Right atrium auricular region (tissue), 2 donors: ENCODE results near the gene NEAT1. TPM values are rescaled to one million over a fixed set of nuclear protein-coding genes. Genes with fewer than 3 reads are reported as not detected.

Source experiments
- DNase-seq: peaks from one replicate; pipeline ENCODE4 v3.0.0-alpha.2; 2019; ENCODE audit warnings: low spot score
- H3K27ac ChIP-seq, 2 donors: fragments of 200-600 bp; sonication (generic); 1 replicate in 1 of 2; 2 replicates in 1 of 2; pipeline ENCODE4 v1.5.1; 2016 to 2019
- H3K27me3 ChIP-seq, 2 donors: fragments of 200-600 bp; sonication (generic); one replicate each; pipeline versions ENCODE4 v1.5.1 to v1.6.0; 2017 to 2019
- H3K36me3 ChIP-seq: fragments of 200-600 bp; sonication (generic); one replicate; pipeline ENCODE4 v1.5.1; 2016
- H3K4me1 ChIP-seq, 2 donors: fragments of 200-600 bp; sonication (generic); one replicate each; pipeline versions ENCODE4 v1.5.1 to v1.6.0; 2017 to 2019
- H3K4me3 ChIP-seq, 2 donors: fragments of 200-600 bp; sonication (generic); 1 replicate in 1 of 2; 2 replicates in 1 of 2; pipeline ENCODE4 v1.5.1; 2017 to 2019; ENCODE audit warnings: mild to moderate bottlenecking in 1 of 2, moderate library complexity in 1 of 2
- H3K9me3 ChIP-seq, 2 donors: fragments of 200-600 bp; sonication (generic); one replicate each; pipeline ENCODE4 v1.5.1; 2019
- total RNA-seq, 2 donors: library from RNA; depleted of rRNA; stranded (reverse); fragments of >200 nt; gene quantifications; one replicate each; pipeline ENCODE4 v1.1.0, GENCODE V29; 2016
- TF ChIP-seq, protein P1 (sequence below), 2 donors: fragments of 200-600 bp; sonication (generic); IDR thresholded peaks; one replicate each; pipeline ENCODE4 v1.5.1; 2019; ENCODE audit warnings: antibody characterized with exemption in 2 of 2

Gene NEAT1
- total RNA-seq, 2 donors from 2014 or later, result 43.7 to 52.5 TPM

DNA sequence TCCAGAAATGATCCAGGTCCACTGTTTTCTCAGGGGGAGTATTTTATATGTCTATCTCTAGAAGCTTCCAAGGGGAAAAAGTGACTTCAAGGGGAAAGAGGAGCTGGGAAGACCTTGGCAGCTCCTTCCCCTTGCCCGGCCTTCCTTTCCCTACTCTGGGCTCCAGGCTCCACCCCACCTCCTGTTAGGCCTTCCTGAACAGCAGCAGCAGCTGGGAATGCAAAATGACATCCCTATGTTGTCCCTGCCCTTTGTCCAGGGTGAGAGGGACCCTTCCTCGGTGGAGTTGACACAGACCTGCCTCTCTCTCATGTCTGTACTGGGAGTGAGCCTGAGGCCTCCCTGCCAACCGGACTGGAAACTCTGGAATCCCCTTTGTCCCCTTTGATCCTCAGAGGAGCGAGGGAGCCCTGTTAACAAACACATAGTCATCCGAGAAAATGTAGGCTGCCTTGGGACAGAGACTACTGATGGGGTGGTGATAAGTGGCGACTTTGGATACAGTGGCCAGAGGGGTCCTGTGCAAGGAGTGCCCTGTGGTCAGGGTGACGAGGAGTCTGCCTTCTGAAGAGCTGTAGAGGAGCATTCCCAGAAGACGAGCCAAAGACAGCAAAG is 67.2 kb downstream of the NEAT1 start:
- peak overlapping the region; percentile 95 to 100 for H3K27ac ChIP-seq
- no peaks in the 10 kb centered on the region for H3K36me3 ChIP-seq
- H3K4me3 ChIP-seq, result peak overlapping the region in 1 of 2 donors; percentile 7
- no peaks in the 10 kb centered on the region for H3K27me3 ChIP-seq
- no peaks in the 10 kb centered on the region for H3K9me3 ChIP-seq
- DNase-seq, result no peak
- TF ChIP-seq, protein P1, sequence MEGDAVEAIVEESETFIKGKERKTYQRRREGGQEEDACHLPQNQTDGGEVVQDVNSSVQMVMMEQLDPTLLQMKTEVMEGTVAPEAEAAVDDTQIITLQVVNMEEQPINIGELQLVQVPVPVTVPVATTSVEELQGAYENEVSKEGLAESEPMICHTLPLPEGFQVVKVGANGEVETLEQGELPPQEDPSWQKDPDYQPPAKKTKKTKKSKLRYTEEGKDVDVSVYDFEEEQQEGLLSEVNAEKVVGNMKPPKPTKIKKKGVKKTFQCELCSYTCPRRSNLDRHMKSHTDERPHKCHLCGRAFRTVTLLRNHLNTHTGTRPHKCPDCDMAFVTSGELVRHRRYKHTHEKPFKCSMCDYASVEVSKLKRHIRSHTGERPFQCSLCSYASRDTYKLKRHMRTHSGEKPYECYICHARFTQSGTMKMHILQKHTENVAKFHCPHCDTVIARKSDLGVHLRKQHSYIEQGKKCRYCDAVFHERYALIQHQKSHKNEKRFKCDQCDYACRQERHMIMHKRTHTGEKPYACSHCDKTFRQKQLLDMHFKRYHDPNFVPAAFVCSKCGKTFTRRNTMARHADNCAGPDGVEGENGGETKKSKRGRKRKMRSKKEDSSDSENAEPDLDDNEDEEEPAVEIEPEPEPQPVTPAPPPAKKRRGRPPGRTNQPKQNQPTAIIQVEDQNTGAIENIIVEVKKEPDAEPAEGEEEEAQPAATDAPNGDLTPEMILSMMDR (IDR thresholded peaks at IDR 0.05), result no peak
- peaks cover 0 to 97% of the 10 kb centered on the region in 2 donors for H3K4me1 ChIP-seq

DNA sequence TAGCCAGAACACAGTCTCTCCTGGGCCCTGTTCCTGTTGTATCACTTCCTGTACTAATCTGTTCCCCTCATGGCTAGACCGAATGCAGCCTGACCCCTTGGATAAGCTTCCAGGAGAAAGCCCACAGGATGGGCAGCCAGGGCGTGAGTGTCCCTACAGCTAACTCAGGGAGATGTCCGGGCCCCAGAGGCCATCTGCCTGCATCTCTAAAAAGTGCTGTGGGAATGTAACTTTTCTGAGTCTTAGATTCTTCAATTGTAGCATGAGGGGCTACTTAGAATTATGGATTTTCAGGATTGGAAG is 68.5 kb downstream of the NEAT1 start:
- no peak for DNase-seq

GRCh38 chr11:65491614-65492386 is 69.2 kb downstream of the NEAT1 start:
- Histone ChIP-seq H3K4me3 (no peak overlapping the region), H3K27me3 (no peaks in the 10 kb centered on the region), H3K36me3 (no peaks in the 10 kb centered on the region), H3K4me1 (peaks cover 0 to 98% of the 10 kb centered on the region in 2 donors), H3K9me3 (no peaks in the 10 kb centered on the region), H3K27ac (peak overlapping the region; percentile 95 to 100)
- peak; percentile 97 for DNase-seq
- TF ChIP-seq, protein P1 (IDR thresholded peaks at IDR 0.05), result no peak

More for the DNA sequence above, 68.5 kb downstream of the NEAT1 start:
- Histone ChIP-seq H3K36me3 (no peaks in the 10 kb centered on the region), H3K4me3 (no peak overlapping the region), H3K27me3 (no peaks in the 10 kb centered on the region), H3K27ac (peak overlapping the region; percentile 95 to 100), H3K4me1 (peaks cover 0 to 98% of the 10 kb centered on the region in 2 donors), H3K9me3 (no peaks in the 10 kb centered on the region)
- TF ChIP-seq, protein P1 (IDR thresholded peaks at IDR 0.05), result no peak

GRCh38 chr11:65492387-65492636 is 69.7 kb downstream of the NEAT1 start:
- peak overlapping the region; percentile 95 to 100 for H3K27ac ChIP-seq
- no peaks in the 10 kb centered on the region for H3K36me3 ChIP-seq
- H3K9me3 ChIP-seq, result no peaks in the 10 kb centered on the region
- no peaks in the 10 kb centered on the region for H3K27me3 ChIP-seq
- H3K4me3 ChIP-seq, result peak overlapping the region in 1 of 2 donors; percentile 5
- TF ChIP-seq, protein P1 (IDR thresholded peaks at IDR 0.05), result no peak
- H3K4me1 ChIP-seq, result peaks cover 0 to 97% of the 10 kb centered on the region in 2 donors
- no peak for DNase-seq

- H3K4me1 ChIP-seq, result peaks cover 0 to 94% of the 10 kb centered on the region in 2 donors
- TF ChIP-seq, protein P1 (IDR thresholded peaks at IDR 0.05), result no peak
- H3K36me3 ChIP-seq, result no peaks in the 10 kb centered on the region
- peak overlapping the region in 1 of 2 donors; percentile 5 for H3K4me3 ChIP-seq
- no peaks in the 10 kb centered on the region for H3K9me3 ChIP-seq
- H3K27me3 ChIP-seq, result no peaks in the 10 kb centered on the region
- peak; percentile 94 for DNase-seq
- peak overlapping the region; percentile 95 to 100 for H3K27ac ChIP-seq
Observed at GRCh38 chr11:65492637-65493366, 70.2 kb downstream of the NEAT1 start.
